OCI-LY3 (cell line): ENCODE measurements around the gene PXDC1.

ENCODE experiments used
- EZH2phosphoT487 ChIP-seq: fragments of 200-600 bp; shearing (Covaris generic); IDR thresholded peaks from 2 replicates; pipeline ENCODE4 v1.6.1; 2018; ENCODE audit warnings: antibody characterized with exemption, mixed run types, low read depth
- TF ChIP-seq, protein P1 (sequence below): fragments of 200-600, 300-600 bp; sonication (generic); IDR thresholded peaks from 2 replicates; pipeline ENCODE4 v1.5.1; 2014; ENCODE audit warnings: antibody characterized with exemption, low read length, low read depth

- TF ChIP-seq, protein P1, sequence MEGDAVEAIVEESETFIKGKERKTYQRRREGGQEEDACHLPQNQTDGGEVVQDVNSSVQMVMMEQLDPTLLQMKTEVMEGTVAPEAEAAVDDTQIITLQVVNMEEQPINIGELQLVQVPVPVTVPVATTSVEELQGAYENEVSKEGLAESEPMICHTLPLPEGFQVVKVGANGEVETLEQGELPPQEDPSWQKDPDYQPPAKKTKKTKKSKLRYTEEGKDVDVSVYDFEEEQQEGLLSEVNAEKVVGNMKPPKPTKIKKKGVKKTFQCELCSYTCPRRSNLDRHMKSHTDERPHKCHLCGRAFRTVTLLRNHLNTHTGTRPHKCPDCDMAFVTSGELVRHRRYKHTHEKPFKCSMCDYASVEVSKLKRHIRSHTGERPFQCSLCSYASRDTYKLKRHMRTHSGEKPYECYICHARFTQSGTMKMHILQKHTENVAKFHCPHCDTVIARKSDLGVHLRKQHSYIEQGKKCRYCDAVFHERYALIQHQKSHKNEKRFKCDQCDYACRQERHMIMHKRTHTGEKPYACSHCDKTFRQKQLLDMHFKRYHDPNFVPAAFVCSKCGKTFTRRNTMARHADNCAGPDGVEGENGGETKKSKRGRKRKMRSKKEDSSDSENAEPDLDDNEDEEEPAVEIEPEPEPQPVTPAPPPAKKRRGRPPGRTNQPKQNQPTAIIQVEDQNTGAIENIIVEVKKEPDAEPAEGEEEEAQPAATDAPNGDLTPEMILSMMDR, result no peak
- TF ChIP-seq EZH2phosphoT487, result no peak
Measured at GRCh38 chr6:3756546-3756945, 5.0 kb upstream of the PXDC1 start.
